ENCODE results near the gene KHSRP.

Gene KHSRP

GRCh38 chr19:6424195-6424938, at the start of gene KHSRP:
TSS of gene KHSRP (minus strand) at chr19:6424811. CDS start at chr19:6424701, 110 bp downstream.
- peak; percentile 45 for DNase-seq

DNA sequence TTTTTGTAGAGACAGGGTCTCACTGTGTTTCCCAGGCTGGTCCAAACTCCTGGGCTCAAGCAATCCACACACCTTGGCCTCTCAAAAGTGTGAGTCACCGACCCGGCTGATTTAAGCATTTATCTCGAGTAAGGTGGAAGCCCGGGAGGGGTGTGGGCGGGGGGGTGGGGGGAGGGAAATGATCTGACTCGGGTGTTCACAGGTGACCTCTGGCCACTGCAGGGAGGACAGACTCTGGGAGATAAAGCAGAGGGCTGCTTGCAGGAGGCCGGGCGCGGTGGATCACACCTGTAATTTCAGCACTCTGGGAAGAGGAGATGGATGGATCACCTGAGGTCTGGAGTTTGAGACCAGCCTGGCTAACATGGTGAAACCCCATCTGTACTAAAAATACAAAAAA, 49.0 kb upstream of the KHSRP start:
- no peak for DNase-seq

GRCh38 chr19:6472713-6473112, 48.1 kb upstream of the KHSRP start:
- no peak for DNase-seq

DNA sequence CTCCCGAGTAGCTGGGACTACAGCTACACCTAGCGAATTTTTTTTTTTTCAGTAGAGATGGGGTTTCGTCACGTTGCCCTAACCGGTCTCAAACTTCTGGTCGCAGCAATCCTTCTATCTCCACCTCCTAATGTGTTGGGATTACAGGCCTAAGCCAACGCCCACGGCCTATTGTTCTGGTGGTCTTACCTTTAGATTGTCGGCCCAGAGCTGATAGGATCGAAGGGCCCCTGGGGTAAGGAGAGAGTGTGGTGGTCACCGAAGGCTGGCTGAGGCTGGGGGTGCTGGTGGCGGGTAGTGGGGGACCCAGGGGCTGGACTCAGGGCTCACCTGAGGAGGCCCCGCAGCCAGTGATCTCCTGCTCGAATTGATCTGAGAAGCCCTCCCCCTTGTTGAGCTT, 46.5 kb upstream of the KHSRP start:
- no peak for DNase-seq

GRCh38 chr19:6470173-6470572, 45.6 kb upstream of the KHSRP start:
- DNase-seq = no peak

DNA sequence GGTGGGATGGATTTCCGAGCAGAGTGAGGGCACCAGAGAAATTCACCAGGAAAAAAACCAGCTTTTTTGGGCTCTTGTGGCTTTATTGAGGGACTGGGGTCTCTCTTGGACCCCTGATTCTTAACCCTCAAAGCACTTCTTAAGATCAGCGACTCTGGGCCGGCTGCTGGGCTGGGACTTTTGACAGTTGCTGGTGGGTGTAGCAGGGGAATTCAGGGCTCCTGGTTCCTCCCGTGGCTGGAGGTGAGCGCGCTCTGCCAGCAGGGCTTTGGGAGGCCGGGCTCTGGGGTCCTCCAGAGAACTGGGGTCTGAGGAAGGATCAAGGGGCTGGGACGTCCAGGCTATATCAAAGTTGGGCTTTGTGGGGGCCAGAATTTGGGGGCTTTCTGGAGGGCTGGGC, 42.8 kb upstream of the KHSRP start:
- no peak for DNase-seq

DNA sequence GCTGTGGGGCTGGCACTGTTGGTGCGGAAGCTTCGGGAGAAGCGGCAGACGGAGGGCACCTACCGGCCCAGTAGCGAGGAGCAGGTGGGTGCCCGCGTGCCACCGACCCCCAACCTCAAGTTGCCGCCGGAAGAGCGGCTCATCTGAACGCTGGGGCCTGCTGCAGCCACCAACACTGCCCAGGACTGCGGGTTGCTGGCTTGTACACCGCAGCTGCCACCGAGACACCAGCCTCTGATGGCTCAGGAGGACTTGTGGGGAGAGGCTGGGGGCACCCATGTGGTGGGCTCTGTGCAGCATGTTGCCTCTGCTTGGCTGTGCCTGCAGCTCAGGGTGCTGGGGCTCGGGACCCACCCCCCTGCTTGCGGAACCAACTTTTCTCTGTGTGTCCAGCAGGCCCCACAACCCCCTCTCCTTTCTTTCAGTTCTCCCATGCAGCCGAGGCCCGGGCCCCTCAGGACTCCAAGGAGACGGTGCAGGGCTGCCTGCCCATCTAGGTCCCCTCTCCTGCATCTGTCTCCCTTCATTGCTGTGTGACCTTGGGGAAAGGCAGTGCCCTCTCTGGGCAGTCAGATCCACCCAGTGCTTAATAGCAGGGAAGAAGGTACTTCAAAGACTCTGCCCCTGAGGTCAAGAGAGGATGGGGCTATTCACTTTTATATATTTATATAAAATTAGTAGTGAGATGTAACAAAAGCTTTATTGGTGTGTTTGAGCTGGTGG, 42.1 kb upstream of the KHSRP start:
- DNase-seq = no peak

GRCh38 chr19:6465663-6466062, 41.1 kb upstream of the KHSRP start:
- no peak for DNase-seq

DNA sequence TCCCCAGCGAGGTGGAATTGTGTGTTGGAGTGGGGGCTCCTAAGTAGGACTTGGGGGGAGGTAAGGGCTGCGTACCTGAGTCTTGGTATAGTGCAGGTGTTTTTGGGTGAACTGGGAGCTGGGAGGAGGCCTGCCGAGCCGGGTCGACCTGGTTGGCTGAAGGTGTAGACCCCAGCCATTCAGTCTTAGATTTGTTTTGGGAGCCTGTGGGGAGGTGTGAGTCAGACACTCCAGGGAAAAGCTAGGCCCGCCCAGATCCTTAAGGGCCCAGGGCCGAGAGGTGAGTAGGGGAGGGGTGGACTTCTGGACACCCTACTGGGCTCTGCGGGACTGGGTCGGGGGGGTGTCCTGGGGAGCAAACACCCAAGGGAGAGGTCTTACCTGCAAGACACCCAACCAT, 40.4 kb upstream of the KHSRP start:
- DNase-seq = no peak

DNA sequence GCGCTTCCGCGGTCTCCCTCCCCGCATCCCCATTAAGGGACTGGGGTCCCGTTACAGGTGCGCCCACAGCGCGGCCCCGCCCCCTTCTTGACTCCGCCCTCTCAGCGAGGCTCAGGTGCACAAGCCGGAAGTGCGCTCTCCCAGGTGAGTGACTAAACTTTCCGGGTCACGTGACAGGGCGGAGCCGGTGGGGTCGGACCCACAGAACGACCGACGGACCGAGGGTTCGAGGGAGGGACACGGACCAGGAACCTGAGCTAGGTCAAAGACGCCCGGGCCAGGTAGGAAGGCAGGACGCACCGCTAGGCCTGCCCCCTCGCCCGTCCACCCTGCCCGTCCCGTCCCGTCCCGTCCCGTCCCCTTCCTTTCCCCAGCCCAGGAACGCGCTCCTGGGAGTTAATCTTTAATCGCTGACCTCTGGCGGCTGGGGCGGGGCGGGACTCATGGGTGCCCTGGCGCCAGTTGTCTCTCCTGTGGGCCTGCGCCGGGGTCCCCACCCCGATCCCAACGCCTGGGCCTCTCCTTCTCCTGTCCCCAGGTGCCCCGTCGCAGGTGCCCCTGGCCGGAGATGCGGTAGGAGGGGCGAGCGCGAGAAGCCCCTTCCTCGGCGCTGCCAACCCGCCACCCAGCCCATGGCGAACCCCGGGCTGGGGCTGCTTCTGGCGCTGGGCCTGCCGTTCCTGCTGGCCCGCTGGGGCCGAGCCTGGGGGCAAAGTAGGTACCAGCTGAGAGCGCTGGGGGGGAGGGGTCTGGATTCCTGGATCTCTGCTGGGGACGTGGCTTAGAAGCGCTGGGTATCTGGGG, 39.7 kb upstream of the KHSRP start, which contains the start of gene CRB3:
Gene CRB3 (plus strand): TSS at position 202 of the 804 bp plus-strand sequence. CDS start 431 bp downstream, at position 633.
- DNase-seq = no peak

DNA sequence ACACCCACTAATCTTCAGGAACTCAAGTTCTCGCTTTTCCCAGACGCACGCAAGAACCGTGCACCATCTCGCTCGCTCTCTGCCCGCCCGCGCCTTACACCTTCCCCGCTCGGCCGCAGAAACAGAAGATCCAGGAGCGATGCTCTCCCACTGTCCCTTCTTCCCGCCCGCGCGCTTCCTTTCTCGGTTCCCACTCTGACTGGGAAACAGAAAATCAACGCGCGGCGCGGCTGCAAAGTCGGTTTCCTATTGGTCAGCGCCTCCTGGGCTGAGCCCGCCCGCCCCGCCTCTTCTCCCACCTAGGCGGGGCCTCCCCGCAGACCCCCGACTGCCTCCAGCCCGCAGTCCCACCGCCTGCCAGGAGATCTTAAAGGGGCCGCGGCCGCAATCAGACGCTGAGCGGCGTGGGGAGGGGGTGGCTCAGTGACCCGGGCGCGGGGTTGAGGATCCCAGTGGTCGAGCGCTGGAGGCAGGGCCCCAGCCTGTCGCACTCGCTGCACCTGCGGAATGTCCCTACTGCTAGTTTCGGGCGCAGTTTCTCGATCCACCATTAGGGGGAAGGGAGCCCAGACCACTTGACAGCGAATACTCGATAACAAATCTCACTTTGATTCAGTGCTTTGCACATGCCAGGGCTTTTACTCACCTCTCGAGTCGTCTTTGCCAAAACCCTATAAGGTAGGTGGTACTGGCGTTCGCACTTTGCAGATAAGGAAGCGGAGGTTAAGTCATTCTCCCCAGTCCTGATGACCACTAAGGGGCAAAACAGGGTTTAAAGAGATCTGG, 35.7 kb upstream of the KHSRP start:
- peak; percentile 98 for DNase-seq

DNA sequence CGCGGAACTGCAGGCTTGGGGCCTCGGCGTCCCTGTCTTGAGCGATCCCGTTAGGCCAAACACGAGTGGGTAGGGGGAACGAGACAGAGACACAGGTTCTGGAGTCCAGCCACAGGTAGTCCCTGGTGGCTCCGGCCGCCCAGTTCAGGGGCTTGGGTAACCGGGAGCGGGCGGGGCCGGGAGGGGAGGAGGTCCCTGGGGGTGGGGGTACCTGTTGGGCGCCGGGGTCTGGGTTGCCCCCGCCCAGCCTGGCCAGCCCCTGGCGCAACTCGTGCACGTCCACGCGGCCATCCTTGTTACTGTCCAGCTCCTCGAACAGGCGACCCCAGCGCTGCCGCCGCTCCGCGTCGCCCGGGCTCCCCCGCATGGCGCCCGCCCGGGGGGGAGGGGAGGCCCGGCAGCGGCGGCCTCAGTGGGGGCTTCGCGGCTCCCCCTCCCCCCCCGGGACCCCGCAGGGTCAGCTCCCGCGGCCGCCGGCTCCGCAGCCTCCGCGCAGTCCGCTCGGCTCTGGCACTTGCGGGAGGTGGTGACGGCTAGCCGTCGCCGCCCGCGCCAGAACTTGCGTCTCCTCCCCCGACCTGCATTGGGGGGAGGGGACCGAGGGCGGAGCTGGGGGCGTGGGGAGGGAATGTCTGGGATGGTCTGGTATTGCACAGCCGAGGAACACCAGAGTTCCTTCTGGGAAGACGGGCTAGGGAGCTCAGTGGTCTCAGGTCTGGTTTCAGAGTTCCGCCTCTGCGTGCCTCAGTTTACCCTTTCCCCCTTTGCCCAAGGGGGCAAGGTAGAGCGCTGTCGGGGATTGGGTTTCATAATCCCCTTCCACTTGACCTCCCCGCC, 34.9 kb upstream of the KHSRP start, which contains the start of gene SLC25A23:
Gene SLC25A23 (minus strand): TSS at position 531 of the 837 bp plus-strand sequence. CDS start 164 bp downstream, at position 367.
- DNase-seq = peak; percentile 88

GRCh38 chr19:6458695-6459261, 34.2 kb upstream of the KHSRP start:
- no peak for DNase-seq

DNA sequence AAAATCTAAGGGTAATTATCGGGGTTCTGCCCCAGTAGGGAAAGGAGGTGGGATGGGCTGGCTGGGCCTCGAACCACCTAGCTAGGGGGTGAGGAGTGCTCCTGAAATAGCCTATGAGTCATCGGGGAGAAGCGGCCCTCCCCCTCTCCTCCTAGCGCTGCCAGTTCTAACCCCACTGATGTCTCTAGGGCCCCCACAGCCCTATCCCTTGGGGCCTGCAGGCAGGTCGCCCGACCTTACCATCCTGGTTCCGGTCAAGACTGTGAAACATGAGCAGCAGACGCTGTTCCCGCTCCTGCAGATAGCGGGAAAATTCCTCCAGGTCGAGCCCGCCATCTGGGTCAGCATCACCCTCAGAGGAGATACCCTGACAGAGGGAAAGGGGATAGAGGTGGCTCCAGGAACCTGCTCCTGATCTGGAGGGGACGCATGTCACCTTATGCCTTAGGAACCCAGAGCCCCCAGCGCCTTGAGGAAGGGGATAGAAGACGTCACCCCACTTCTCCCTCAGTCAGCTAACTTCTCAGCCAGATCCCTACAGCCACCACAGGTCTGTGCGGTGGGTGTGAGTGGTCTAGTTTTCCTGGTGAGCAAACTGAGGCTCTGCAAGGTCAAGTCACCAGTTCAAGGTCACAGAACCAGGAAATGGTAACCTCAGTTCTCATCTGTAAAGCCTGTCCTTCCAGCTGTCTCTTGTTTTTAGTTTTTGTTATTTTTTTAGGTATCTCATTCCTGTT, 33.5 kb upstream of the KHSRP start:
- no peak for DNase-seq

GRCh38 chr19:6455924-6456323, 31.3 kb upstream of the KHSRP start:
- no peak for DNase-seq

GRCh38 chr19:6453951-6454565, 29.4 kb upstream of the KHSRP start:
- DNase-seq = no peak

GRCh38 chr19:6452899-6453298, 28.3 kb upstream of the KHSRP start:
- no peak for DNase-seq

- no peak for DNase-seq
These were observed 27.6 kb upstream of the KHSRP start for GRCh38 chr19:6452223-6452614.

DNA sequence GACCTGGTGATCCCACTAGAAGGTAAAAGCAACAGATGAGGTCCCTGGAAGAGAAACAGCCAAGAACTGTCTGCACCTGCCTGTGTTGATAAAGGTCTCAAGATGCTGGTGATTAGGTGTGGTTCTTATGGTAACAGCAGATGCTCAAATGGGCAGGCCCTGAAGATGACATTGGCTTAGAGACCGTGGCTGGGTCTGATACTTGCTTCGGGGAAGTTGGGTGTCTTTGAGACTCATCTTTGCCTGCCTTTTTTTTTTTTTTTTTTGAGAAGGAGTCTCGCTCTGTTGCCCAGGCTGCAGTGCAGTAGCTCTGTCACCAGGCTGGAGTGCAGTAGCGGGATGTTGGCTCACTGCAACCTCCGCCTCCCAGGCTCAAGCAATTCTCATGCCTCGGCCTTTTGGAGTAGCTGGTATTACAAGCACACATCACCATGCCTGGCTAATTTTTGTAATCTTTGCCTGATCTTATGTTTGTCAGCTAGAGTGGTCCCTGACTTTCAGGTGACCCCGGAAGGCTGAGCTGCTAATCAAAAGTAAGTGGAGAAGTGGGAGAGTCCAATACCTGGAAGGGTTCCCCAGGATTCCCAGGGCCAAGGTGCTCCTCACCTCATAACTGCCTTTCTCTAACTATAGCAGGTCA, 27.1 kb upstream of the KHSRP start:
- no peak for DNase-seq
